ENCODE results near the gene PRKG2. TPM values are rescaled to one million over a fixed set of nuclear protein-coding genes. Genes with fewer than 3 reads are reported as not detected.

Gene PRKG2
- total RNA-seq, 1 donor from 2014 or later: 11.9 TPM

GRCh38 chr4:81195475-81195874 is 19.5 kb downstream of the PRKG2 start:
- no peak for DNase-seq (ENCODE audit: extremely low spot score, unreplicated experiment)
- peaks cover 3% of the 10 kb centered on the region for H3K9me3 Mint-ChIP-seq
- no peaks in the 10 kb centered on the region for H3K4me1 Mint-ChIP-seq (ENCODE audit: unreplicated experiment)
- peaks cover 3% of the 10 kb centered on the region for H3K36me3 Mint-ChIP-seq
- TF ChIP-seq CTCF (conservative IDR thresholded peaks at IDR 0.05): no peak
- H3K4me3 Mint-ChIP-seq: no peak overlapping the region
- H3K27ac Mint-ChIP-seq: no peak overlapping the region
- H3K27me3 Mint-ChIP-seq: peaks cover 7% of the 10 kb centered on the region

GRCh38 chr4:81194286-81194685 is 20.7 kb downstream of the PRKG2 start:
- no peak overlapping the region for H3K27ac Mint-ChIP-seq
- H3K27me3 Mint-ChIP-seq: peaks cover 7% of the 10 kb centered on the region

GRCh38 chr4:81180916-81181315 is 34.1 kb downstream of the PRKG2 start:
- no peak overlapping the region for H3K4me3 Mint-ChIP-seq
- no peaks in the 10 kb centered on the region for H3K4me1 Mint-ChIP-seq (ENCODE audit: unreplicated experiment)
- no peak overlapping the region for H3K27ac Mint-ChIP-seq
- peaks cover under 1% of the 10 kb centered on the region for H3K9me3 Mint-ChIP-seq
- no peak for TF ChIP-seq CTCF (conservative IDR thresholded peaks at IDR 0.05)
- peaks cover 7% of the 10 kb centered on the region for H3K36me3 Mint-ChIP-seq
- no peak for DNase-seq (ENCODE audit: extremely low spot score, unreplicated experiment)
- no peaks in the 10 kb centered on the region for H3K27me3 Mint-ChIP-seq

More at GRCh38 chr4:81194286-81194685, 20.7 kb downstream of the PRKG2 start:
- TF ChIP-seq CTCF (conservative IDR thresholded peaks at IDR 0.05): no peak
- Mint-ChIP-seq H3K4me1 (ENCODE audit: unreplicated experiment) (no peaks in the 10 kb centered on the region), H3K36me3 (peaks cover 3% of the 10 kb centered on the region), H3K9me3 (peaks cover 3% of the 10 kb centered on the region), H3K4me3 (no peak overlapping the region)
- DNase-seq (ENCODE audit: extremely low spot score, unreplicated experiment): no peak

- Mint-ChIP-seq H3K36me3 (peaks cover 7% of the 10 kb centered on the region), H3K27me3 (no peaks in the 10 kb centered on the region), H3K4me3 (no peak overlapping the region), H3K27ac (no peak overlapping the region), H3K9me3 (no peaks in the 10 kb centered on the region), H3K4me1 (ENCODE audit: unreplicated experiment) (no peaks in the 10 kb centered on the region)
- TF ChIP-seq CTCF (conservative IDR thresholded peaks at IDR 0.05): no peak
- no peak for DNase-seq (ENCODE audit: extremely low spot score, unreplicated experiment)
These were observed 35.7 kb downstream of the PRKG2 start for GRCh38 chr4:81179326-81179725.

GRCh38 chr4:81173213-81173612 is 41.8 kb downstream of the PRKG2 start:
- Mint-ChIP-seq H3K27ac (no peak overlapping the region), H3K36me3 (peaks cover 2% of the 10 kb centered on the region), H3K27me3 (no peaks in the 10 kb centered on the region), H3K4me1 (ENCODE audit: unreplicated experiment) (no peaks in the 10 kb centered on the region), H3K4me3 (no peak overlapping the region), H3K9me3 (no peaks in the 10 kb centered on the region)
- no peak for TF ChIP-seq CTCF (conservative IDR thresholded peaks at IDR 0.05)
- DNase-seq (ENCODE audit: extremely low spot score, unreplicated experiment): no peak
